GM21529 (cell line): ENCODE measurements around the gene NRGN.

Experiments
- ATAC-seq: cut with Tn5 transposase; IDR thresholded peaks from one replicate; pipeline ENCODE4 v1.9.1; 2021; ENCODE audit not compliant: unreplicated experiment

Gene NRGN

DNA sequence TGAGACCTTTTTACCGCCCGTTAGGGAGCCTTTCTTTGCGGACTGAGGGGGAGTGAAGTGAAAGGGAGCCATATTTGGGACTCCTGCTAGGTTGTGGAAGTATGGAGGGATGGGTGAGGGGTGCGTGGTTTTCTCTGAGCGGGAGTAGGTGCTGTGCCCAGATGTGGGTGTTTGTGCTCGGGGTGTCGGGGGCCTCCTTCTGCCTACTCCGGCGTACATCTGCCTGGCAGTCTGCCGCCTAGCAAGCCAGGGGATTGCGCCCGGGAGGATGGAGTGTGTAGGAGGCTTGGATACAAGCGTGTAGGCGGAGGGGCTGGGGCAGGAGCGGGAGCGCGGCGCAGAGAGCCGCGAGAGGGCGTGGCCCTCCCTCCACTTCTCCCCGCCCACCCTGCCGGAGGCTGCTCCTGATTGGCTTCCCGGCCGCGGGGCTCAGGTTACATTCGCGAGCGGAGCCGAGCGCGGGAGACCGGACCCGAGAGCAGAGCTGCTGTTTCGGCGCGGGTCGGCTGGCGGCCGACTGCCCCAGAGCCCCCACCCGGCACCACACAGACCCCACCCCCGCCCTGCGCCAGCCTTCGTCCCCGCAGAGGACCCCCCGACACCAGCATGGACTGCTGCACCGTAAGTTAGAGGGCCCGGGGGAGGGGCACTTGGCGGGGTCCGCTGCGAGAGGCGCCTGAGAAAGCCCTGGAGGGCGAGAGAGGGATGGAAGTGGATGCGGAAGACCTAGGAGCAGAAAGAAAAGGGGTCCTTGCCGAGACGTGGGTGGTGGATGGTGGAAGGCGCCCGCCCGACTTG is at the start of gene NRGN:
Gene NRGN, plus strand, starts transcription at position 464 of the 798 bp plus-strand sequence. Its CDS starts 143 bp downstream, at position 607.
- ATAC-seq = peak; percentile 98

DNA sequence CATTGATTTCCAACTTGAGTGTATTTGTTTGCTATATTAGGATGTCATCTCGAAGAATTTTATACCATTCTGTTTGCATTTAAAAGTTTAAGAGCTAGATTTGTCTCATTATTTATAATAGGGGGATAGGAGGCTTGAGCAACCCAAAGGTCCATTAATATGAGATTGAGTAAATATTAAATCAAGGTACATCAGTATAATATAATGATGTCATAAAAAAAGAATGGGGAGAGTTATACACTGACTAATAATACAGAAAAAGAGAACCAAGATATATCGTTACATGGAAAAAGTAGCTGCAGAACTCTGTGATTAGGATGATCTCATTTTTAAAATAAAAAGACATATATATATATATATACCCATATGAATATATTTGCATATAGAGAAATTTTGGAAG is 46.6 kb upstream of the NRGN start:
- no peak for ATAC-seq

DNA sequence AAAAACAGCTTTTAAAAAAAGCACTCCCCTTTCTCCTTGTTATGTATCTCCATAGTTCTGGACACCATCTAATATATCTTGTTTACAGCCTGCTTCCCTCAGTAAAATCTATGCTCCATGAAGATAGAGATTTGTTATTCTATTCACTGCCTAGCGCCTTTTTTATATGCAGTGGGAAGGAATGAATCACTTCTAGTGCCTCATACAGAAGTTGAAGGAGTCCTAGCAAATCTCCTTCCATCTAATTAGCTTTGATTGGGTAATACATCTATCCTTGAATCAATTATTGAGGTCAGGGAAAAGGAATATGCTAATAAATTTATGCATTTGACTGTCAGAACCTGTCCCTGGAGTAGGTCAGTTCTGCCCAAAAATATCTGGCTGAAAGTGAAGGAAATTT is 40.2 kb upstream of the NRGN start:
- no peak for ATAC-seq

DNA sequence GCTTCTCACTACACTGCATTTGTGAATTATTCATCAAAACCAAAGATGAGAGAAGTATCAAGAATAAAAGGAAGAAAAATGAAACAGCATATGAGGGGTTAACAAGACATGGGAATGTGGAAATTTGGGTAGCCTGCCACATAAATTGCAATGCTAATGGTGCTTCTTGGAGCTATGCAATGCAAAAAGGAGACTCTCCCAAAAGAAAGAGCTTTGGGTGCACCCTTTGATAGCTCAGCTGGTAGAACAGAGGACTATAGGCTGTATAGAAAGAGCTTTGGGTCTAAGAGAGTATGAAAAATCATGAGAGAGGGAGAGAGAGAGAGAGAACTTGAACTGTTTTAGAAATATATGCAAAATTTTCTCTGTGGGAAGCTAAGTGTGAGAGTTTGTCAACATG is 39.7 kb upstream of the NRGN start:
- ATAC-seq = no peak

DNA sequence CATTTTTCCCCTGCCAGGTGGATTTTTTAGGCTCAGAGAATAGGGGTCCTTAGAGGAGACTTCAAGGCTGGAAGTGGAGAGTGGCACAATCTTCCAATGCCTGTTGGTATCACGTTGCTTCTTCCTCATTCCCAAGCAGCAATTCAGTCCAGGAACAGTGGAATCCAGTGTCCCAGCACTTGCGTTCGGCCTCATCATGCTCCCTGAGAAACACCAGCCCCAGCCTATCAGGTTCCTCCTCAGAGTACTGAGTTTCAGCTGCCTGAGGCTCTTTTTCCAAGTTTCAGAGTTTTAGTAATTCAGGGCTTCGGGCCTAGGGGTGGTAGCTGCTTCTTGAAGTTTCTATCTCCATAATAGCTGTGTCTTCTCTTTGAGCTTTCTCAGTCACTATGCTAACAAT is 31.9 kb upstream of the NRGN start:
- no peak for ATAC-seq

DNA sequence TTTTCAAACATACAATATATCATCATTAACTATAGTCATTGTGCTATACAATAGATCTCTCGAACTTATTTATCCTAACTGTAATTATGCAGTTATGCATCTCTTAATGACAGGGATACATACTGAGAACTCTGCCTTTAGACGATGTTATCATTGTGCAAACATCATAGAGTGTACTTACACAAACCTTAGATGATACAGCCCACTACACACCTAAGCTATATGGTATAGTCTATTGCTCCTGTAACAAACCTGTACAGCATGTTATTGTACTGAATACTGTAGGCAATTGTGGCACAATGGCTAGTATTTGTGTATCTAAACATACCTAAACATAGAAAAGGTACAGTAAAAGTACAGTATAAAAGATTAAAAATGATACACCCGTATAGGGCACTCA is 27.4 kb upstream of the NRGN start:
- no peak for ATAC-seq

DNA sequence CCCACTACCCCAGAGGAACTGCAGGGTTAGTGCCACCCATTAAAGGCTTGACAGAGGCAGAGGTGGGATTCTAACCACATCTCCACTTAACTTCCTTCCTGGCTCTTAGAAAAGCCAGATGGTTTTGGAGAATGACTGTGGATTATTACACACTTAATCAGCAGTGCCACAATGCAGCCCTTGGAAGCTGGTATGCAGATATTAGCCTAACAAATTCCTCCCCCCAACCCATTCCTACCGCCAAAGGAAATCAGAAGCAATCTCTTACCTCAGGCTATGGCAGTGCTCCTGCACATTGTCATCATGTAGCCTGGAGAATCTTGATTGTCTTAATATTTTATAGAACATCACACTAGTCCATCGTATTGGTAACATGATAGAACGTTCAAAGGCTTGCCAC is 23.2 kb upstream of the NRGN start:
- ATAC-seq = no peak

DNA sequence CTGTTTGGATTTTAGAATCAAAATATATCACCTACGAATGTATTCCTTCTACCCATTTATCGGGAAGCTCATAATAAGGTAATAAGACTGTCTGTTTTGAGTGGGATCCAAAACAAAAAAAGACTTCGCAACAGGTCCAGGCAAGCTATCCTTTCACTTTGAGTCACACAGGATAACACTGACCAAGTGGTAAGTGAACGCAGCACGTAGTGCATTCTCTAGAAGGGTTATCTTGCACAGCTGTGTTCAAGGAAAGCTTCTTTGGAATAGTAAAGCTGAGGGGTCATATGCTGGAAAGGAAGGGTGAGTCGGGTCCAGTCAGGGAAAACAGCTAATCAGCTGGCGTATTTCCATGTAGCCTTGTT is 22.3 kb upstream of the NRGN start:
- peak; percentile 56 for ATAC-seq

DNA sequence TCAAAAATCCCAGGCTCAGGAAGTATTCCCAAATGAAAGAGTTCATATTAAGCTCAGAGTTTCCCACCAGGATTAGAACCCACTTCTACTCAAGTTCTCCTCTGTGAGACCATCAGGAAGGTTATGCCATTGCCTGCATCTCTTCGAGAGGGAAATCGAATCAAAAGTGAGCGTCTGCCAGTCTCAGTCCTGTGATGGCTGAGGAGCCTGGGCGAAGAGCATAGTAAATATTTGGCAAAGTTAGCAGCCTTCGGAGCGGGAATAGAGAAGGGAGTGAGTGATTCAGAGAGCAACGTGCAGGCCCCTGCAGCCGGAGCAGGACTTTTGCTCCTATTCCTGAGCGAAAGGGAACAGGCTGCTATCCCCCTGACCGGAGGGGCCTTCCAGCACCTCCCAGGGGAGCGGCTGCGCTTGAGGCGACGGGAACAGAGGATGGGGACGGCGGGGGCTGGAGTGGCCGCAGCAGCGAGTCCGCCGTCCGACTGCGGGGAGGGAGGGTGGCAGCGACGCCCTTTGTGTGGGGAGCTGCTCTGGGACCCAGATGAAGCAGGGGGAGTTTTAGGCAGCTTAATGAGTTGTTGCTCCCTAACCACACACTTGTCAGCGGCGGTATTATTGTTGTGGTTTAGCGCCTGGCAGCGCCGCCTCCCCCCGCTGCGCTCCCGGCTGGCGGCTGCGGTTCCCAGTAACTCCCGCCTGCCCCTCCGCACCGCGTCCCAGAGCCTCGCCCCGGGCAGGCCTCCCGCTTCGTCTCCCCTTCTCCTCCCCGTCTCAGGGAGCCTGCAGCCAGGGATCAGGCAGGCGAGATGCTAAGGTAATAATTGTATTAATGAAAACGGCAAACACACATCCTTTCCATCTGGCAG is 21.7 kb upstream of the NRGN start:
- peak; percentile 41 for ATAC-seq

DNA sequence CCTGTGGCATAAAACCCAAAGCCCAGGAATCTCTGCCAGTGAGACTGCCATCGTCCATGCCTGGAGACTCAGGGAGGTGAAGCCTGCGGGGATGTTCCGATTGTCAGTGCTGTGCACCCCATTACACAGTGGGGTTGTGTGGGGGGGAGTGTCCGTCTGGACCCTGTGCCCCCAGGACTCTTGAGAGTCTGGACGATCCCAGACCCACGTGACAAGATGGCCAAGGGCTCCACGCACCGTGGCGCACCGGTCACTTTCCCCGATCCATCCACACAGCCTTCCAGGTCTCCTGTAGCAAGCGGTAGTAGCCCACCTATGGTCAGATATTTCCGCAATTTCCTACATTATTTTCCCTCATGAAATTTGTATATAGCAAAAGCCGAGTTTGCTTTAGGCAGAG is 20.9 kb upstream of the NRGN start:
- no peak for ATAC-seq

DNA sequence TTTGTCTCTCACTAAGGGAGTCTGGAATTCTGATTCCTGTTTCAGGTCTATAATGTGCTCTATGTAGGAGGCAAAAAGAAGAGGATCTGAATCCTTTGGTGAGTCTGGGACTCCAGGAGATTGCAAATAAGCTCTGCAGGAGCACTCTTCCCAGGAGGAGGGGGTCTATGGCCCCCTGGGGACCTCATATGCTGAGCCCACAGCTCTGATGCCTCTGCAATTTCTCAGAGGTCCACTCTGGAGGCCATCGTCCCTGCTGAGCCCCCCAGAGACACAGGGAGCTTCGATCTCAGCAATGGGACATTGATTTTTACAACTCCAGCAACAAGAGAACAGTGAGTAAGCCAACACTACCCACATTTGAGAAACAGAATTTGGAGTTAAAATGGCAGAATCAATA is 20.2 kb upstream of the NRGN start:
- no peak for ATAC-seq

DNA sequence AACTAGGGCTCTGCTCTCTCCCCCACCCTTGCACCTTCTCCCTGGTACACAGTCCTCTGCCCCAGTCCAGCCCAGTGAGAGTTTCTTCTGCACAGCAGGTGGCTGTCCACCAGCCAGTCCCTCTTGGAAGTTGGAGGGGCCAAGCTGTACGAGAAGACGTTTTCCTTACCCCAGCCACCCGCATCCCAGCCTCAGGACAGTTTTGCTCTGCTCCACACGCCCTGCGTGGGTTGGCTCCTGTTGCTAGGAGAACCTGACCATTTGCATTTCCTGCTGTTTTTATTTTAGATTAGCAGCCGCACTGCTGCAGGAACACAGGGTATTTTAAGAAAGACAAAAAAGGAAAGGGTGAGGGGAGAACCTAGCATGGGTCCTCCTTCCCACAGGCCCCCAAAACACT is 17.6 kb upstream of the NRGN start:
- ATAC-seq = no peak

DNA sequence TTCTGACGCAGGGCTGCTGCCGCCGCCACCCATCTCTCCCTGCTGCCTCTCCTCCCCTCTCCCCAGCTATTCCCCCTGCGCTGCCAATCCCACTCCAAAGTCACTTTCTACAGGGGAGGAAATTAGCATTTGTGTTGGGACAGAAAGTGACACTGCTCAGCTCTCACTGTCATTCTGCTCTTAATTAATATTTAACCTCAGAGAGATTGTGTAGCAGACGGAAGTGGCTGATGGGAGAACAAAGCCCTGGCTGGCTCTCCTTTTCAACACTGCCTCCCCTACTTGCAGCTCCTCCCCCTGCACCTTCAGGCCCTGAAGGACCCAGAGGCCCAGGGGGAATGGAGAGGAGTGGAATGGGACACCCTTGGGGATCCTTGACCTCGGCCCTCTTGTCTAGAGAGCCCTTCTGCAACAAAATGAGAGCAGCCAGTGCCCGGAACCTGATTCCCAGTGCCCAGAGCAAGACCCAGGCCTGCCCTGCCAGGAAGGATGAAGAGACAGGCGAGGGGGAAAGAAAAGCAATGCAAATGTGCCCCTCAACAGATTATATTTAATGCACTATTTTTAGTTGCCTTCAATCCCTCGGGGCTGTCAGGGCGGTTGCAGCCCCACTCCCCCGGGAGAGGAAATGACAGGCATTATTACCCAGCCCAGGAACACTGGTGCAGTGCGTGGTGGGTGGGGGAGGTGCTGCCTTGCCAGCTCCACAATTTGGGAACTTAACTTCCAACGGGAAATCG is 14.6 kb upstream of the NRGN start:
- peak; percentile 95 for ATAC-seq

DNA sequence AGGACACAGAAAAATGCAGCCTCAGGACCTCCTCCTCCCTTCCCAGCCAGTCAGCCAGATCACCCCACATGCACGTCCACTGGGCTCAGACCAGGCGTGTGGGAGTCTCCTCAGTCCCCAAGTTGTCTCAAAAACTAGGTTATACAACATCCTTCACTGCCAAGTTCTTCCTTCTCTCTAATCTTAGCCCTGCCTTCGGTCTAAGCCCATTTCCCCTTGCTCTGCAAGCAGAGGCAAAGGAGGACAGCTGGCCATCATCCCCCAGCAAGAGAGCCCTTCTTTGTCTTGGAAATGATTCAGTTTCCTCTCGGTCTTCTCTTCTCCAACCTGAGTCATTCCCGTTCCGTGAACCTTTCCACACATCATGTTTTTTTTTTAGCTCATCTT is 14.0 kb upstream of the NRGN start:
- peak; percentile 1 for ATAC-seq

DNA sequence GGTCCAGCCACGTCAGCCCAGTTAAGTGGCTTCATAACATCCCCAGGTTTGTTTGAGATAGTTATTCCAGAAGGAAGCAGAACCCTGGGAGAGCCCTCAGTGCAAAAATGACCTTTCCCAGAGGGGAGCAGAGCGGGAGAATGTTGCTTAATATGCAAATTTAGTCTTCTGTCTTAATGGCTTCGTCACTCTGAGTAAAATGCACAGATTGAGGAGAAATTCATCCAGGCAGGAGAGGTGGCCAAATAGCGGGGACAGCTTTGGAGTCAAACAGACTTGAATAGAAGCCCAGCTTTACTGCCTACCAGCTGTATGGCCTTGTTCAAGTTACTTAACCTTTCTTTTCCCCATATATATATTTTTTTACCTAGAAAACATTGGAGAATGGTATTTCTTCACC is 12.3 kb upstream of the NRGN start:
- ATAC-seq = no peak

DNA sequence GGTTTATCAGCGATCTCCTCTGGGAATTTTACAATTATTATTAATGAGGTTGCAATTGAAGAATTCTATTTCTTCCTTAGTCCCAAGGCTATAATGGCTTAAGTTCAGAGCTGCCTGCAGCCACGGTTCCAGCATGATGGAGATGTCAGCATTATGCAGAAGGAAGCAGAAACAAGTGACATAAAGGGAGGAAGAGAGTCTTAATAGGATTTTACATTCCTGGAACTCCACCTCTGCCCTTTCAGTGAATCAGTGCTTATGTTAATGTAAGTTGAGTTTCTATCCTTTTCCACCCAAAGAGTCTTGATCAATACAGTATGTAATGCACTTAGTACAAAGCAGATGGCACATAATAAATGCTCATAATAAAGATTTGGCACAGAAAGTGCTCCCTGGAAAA is 11.6 kb upstream of the NRGN start:
- ATAC-seq = no peak

DNA sequence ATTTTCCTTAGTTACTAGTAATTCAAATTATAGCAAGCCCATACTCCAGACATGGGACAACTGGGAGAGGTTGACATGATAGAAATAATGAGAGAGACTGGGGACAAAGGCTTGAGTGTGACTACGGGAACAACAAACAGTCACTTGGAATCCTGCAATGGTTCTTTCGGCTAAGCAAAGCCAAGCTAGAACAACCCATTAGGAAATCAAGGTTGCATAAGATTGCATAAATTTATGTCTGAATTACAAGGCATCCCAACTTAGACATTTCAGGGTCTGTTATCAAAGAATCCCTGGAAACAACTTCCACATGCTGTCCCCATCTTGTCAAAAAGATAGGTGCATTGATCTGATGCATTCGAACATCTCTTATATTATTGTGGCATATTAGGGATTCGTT is 10.2 kb upstream of the NRGN start:
- no peak for ATAC-seq

DNA sequence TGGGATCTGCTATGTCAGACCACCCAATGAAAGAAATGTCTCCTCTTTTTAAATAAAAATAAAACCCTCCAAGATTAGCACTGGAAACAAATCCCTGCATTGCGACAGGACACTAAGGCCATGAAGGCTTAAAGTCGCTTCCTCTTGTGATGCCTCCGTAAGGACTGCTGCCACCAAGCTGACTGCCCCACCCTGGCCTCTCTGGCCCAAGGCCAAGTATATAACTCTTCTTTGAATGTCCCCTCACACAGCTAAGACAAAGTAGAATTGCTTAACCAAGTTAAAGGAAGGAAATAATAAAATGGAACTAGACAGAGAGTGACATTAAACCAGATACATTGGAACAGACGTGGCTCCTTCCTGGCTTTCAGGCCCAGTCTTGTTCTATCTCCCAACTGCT is 7.5 kb upstream of the NRGN start:
- ATAC-seq = no peak

DNA sequence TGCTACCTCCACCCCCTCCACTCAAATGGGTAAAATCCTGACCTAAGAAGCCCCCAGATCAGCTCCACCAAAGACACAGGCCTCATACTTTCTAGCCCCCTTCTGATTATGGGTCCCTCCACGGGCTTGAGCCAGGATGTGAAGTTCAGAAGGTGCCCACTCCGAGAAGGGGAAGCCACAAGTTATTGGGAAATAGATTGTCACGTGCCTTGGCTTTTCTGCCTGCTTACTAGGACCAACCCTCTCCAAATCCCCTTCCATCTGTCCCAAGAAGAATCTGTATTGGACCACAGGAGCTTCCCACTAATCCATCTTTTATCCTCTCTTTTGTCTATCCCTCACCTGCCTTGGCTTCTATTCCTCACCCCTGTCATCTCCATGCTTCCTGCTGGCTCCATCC is 3.0 kb upstream of the NRGN start:
- ATAC-seq = no peak

DNA sequence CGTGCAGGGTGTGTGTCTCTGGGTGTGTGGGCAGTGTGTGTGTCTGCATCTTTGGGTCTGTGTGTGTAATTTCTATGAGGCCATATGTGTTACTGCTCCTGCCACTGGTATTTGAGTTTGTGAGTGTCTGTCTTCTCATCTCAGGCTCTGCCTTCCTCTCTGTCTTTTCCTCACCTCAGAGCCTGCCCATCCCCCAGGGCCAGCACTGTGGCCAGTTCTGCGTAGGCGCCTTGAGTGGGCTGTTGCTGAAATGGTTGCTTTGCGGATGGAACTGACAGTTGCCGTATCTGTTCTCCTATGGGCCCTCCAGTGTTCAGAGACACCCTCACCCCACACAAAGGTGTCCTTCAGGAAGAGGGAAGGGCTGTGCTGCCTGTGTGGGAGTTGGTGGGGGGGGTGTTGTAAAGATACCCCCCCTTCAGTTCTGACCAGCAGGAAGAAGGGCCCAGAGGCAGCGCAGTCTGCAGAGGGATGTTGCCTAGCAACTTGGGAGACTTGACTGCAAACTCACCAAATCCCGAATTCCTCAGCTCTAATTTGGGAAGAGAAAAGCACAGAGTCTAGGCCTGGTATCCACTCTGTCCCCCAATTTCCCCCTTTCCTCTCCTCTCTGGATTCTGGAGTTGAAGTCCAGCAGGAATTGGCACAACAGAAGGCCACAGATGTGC is 2.0 kb upstream of the NRGN start:
- ATAC-seq = no peak
